ENCODE data around the gene NPL. TPM values are rescaled to one million over a fixed set of nuclear protein-coding genes. Genes with fewer than 3 reads are reported as not detected.

NPL gene
- total and polyA plus RNA-seq, 2 of the 13 experiments (the other 11 are each of a cell fraction or from before 2014, with no cell fraction given) = 0.03 to 0.04 TPM

DNA sequence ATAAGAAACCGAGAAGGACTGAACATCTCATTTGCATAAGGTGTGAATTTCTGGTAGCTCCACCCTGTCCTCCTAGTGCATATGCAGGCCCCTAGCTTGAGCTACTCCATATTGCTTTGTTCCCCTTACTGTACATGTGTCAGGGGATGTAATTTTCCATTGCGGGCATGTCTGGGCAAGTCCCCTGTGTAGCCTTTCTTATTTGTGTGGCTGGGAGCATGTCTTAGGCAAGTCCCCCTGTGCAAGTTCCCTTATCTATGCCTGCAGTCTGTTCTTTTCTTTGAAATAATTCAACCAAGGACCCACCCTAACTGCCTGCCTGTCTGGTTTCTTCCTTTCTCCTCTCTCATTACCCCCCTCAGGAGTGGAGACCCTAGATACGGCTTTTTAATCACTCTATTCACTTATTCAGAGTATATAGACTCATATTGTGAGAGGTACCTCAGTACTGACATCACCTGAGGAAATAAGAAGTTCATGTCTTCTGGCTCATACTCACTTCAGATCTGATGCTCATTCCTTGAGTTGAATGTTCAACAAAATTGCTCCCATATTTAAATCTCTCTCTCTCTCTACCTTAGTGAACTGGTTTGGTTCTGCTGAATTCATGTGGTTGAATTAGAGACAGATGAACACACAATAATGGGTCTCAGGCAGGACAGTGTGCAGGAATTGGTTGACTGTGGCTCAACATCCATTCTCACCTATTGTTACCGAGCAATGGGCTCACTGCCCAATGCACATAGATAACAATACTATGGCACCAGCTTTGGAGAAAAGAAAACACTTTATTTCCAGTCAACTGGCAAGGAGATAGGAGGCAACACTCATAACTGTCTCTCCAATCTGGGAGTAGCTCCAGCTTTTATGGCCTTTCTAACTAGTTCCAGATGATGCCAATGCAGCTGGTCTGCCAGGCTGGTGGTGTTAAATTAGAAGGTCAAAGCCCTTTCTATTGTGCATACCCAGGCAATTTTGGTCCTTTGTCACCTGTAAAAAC is 27.9 kb upstream of the NPL start:
- H3K9ac ChIP-seq (ENCODE audit: insufficient read depth, low read depth, low read length) = no peak overlapping the region
- H3K9me3 ChIP-seq (ENCODE audit: low read length) = peaks cover 12% of the 10 kb centered on the region
- H3K27me3 ChIP-seq (ENCODE audit: control insufficient read depth in 1 of 2, insufficient read depth in 2 of 2, low read length in 2 of 2) = no peaks in the 10 kb centered on the region; a peak in 2 of 5 replicates
- no peak for DNase-seq (ENCODE audit: low spot score)
- no peak overlapping the region for H3K27ac ChIP-seq (ENCODE audit: extremely low read length, insufficient read depth, low read length)
- no peak for ATAC-seq
- FAIRE-seq = no peak
- no peak overlapping the region for H2AFZ ChIP-seq (ENCODE audit: low read length)
- intact Hi-C loops (cut with micrococcal nuclease; ENCODE audit: unreplicated experiment) = no loop called here
- ChIA-PET CTCF (ENCODE audit: low intra/inter-chr PET ratio, low total read pairs) (no interaction called here), POLR2A (no interaction called here)
- no peaks in the 10 kb centered on the region for H3K4me1 ChIP-seq (ENCODE audit: insufficient read depth, low read length)
- no peak overlapping the region for H3K4me3 ChIP-seq (replicated peaks in 1 of 3; ENCODE audit: insufficient read depth in 1 of 3, low read depth in 2 of 3, low read length in 3 of 3)
- H3K36me3 ChIP-seq (replicated peaks in 1 of 2; ENCODE audit: control insufficient read depth in 1 of 2, insufficient read depth in 2 of 2, low read length in 2 of 2) = no peaks in the 10 kb centered on the region
- no peaks in the 10 kb centered on the region for H4K20me1 ChIP-seq (ENCODE audit: insufficient read depth, low read length)
- no peak for TF ChIP-seq TBP (CRISPR knock-in tag; IDR thresholded peaks at IDR 0.05)
- peak; percentile 97 for TF ChIP-seq TP53 (CRISPR knock-in tag; conservative IDR thresholded peaks at IDR 0.05)
- TF ChIP-seq ZFP36 (IDR thresholded peaks at IDR 0.05; ENCODE audit: borderline replicate concordance, low read depth, low read length, partially characterized antibody) = peak; percentile 29
- no peak for TF ChIP-seq PATZ1 (CRISPR knock-in tag; IDR thresholded peaks at IDR 0.05)
- no peak for TF ChIP-seq ZBTB25 (CRISPR knock-in tag; IDR thresholded peaks at IDR 0.05)
- no peak overlapping the region for H3K4me2 ChIP-seq (ENCODE audit: low read depth, low read length)
- H3K79me2 ChIP-seq (ENCODE audit: insufficient read depth, low read length) = no peaks in the 10 kb centered on the region
- 23% methylated on average over 4 of the region's 4 CpGs for WGBS (ENCODE audit: low lambda C conversion rate)
- in situ Hi-C loops (cut with HindIII; ENCODE audit: extremely low pct_ligation_motif_present, low pct_unique_long_range_greater_than_20kb) = no loop called here
- BruUV-seq (replicated peaks) = no TSS peak

Measured in HepG2 (cell line).